Right renal pelvis (tissue), 4 donors: ENCODE results near the gene PHRF1. TPM values are rescaled to one million over a fixed set of nuclear protein-coding genes. Genes with fewer than 3 reads are reported as not detected.

Source experiments
- DNase-seq, 4 donors: peaks; one replicate each; pipeline ENCODE4 v3.0.0-alpha.2; 2013; ENCODE audit warnings: low read depth in 4 of 4, low spot score in 3 of 4, missing footprints in 1 of 4
- polyA plus RNA-seq, 4 donors: library from polyadenylated mRNA; unstranded; fragments of 120-200 nt; gene quantifications; one replicate each; pipeline ENCODE4 v1.2.1, GENCODE V29; 2013; ENCODE audit not compliant: insufficient read length in 4 of 4

PHRF1 gene
- polyA plus RNA-seq, 4 donors = 21.1 to 27.4 (median 21.9) TPM

GRCh38 chr11:623349-623869 lies 47.1 kb downstream of the PHRF1 start:
- no peak for DNase-seq

- DNase-seq = no peak
Observed at GRCh38 chr11:623999-624704, 47.9 kb downstream of the PHRF1 start.

GRCh38 chr11:624705-625635 lies 48.7 kb downstream of the PHRF1 start, which contains the start of gene CDHR5:
CDHR5 (minus strand) TSS chr11:624955; CDS start chr11:624902, 53 bp downstream.
- no peak for DNase-seq

GRCh38 chr11:625636-626268 lies 49.5 kb downstream of the PHRF1 start:
- no peak for DNase-seq

GRCh38 chr11:626475-627307 lies 50.4 kb downstream of the PHRF1 start, which contains the start of gene SCT:
SCT (minus strand) TSS chr11:627181; CDS start chr11:627143, 38 bp downstream.
- no peak for DNase-seq

GRCh38 chr11:627308-627576 lies 51.0 kb downstream of the PHRF1 start:
- no peak for DNase-seq

- no peak for DNase-seq
Observed at GRCh38 chr11:628056-628455, 51.8 kb downstream of the PHRF1 start.

- no peak for DNase-seq
Observed at GRCh38 chr11:629237-629583, 52.9 kb downstream of the PHRF1 start.

GRCh38 chr11:630871-631270 lies 54.6 kb downstream of the PHRF1 start:
- no peak for DNase-seq

GRCh38 chr11:635945-636510 lies 59.8 kb downstream of the PHRF1 start:
- DNase-seq = no peak

- DNase-seq = no peak
Observed at GRCh38 chr11:636511-637332, 60.5 kb downstream of the PHRF1 start, which contains the start of gene DRD4. DRD4 (plus strand) TSS chr11:637269; CDS start chr11:637305, 36 bp downstream.

- no peak for DNase-seq
Observed at GRCh38 chr11:637333-637592, 61.0 kb downstream of the PHRF1 start.

GRCh38 chr11:637593-638521 lies 61.6 kb downstream of the PHRF1 start:
- DNase-seq = no peak

- no peak for DNase-seq
Observed at GRCh38 chr11:638631-639331, 62.5 kb downstream of the PHRF1 start.

- DNase-seq = no peak
Observed at GRCh38 chr11:639332-639955, 63.2 kb downstream of the PHRF1 start.

GRCh38 chr11:640021-640706 lies 63.9 kb downstream of the PHRF1 start:
- DNase-seq = no peak
